ENCODE results near the gene GALNT2. TPM values are rescaled to one million over a fixed set of nuclear protein-coding genes. Genes with fewer than 3 reads are reported as not detected.

The GALNT2 gene
- total and polyA plus RNA-seq, 4 donors: 47.5 to 182 (median 114) TPM

DNA sequence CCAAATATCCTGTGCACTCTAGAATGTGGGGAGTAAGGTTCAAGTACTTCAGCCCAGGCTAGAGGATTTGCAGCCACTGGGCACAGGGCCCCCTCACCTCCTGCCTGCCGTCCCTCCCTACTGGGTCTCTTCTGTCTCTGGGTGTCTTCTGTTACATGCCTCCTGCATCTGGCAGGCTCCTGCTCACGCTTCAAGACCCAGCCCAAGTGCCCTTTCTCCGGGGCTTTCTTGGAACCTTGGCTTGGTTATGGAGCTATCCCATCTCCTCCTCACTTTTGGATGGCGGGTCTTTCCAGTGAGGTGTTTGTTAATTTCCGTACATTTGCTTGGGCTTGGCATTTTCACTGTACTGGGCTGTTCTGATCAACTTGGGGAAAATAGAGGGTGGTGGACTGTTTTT is 129.0 kb downstream of the GALNT2 start (continued):
- no peak for TF ChIP-seq SP1 (IDR thresholded peaks at IDR 0.05)
- no peak for TF ChIP-seq MAX (IDR thresholded peaks at IDR 0.05)

DNA sequence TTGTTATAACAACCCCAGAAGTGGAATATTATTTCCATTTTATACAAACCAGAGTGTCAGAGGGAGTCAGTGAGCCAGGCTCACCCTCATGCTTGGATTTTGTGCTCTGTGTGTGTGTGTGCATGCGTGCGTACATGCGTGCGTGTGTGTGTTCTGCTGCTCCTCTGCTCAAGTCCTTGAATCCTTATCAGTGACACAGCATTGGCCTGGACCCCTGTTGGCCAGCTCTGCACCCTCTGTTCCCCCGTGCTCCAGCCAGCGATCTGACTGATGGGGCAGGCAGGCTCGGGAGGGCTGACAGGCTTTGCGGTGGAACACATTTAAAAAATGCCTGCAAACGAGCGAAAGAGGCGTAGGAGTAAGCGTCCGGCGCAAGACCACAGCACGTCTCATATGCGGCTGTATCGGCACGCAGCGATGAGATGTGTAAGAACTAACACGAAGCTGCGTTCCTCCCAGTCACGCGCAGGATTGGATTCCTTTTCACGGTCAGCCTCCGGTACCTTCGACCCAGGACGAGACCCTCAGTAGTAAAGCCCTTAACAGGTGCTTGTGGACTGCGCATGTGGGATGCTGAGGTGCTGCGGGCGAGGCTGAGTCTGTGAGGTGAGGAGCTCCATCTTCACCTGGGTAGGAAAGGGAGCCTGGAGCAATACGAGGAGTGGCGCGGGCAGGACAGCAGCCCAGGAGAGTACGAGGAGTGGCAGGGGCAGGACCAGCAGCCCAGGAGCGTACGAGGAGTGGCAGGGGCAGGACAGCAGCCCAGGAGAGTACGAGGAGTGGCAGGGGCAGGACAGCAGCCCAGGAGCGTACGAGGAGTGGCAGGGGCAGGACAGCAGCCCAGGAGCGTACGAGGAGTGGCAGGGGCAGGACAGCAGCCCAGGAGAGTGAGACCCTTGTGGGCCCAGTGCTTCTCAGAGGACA is 130.9 kb downstream of the GALNT2 start:
- H3K36me3 ChIP-seq (ENCODE audit: control insufficient read depth in 4 of 4, insufficient read depth in 3 of 4, low read depth in 1 of 4, low read length in 3 of 4): peaks cover 0 to 12% (median 6%) of the 10 kb centered on the region in 4 donors
- WGBS: 93% methylated on average over 41 of the region's 41 CpGs
- TF ChIP-seq TAF1 (conservative IDR thresholded peaks at IDR 0.05) (no peak), CTCF (IDR thresholded peaks at IDR 0.05; ENCODE audit: low read depth, low read length, missing input control) (no peak), JUND (IDR thresholded peaks at IDR 0.05) (no peak), ZBTB33 (IDR thresholded peaks at IDR 0.05) (no peak), NR2F2 (IDR thresholded peaks at IDR 0.05) (no peak), RXRA (IDR thresholded peaks at IDR 0.05) (no peak), SP1 (IDR thresholded peaks at IDR 0.05) (no peak), HNF4A (conservative IDR thresholded peaks at IDR 0.05) (no peak), MAX (IDR thresholded peaks at IDR 0.05) (no peak), EGR1 (IDR thresholded peaks at IDR 0.05; ENCODE audit: low read depth in 2 of 2) (no peak), FOXA2 (IDR thresholded peaks at IDR 0.05) (no peak), FOXA1 (IDR thresholded peaks at IDR 0.05) (no peak), YY1 (IDR thresholded peaks at IDR 0.05) (no peak), RAD21 (IDR thresholded peaks at IDR 0.05) (no peak), GABPA (IDR thresholded peaks at IDR 0.05 in 1 of 2, conservative IDR thresholded peaks at IDR 0.05 in 1 of 2) (no peak), REST (IDR thresholded peaks at IDR 0.05) (no peak), HNF4G (IDR thresholded peaks at IDR 0.05) (no peak)
- TF ChIP-seq, protein P1, sequence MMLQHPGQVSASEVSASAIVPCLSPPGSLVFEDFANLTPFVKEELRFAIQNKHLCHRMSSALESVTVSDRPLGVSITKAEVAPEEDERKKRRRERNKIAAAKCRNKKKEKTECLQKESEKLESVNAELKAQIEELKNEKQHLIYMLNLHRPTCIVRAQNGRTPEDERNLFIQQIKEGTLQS (IDR thresholded peaks at IDR 0.05): no peak
- no peak for DNase-seq (ENCODE audit: low spot score)
- H3K9me3 ChIP-seq (ENCODE audit: control insufficient read depth in 4 of 4, low read length in 3 of 4): no peaks in the 10 kb centered on the region
- no peak overlapping the region for H3K4me3 ChIP-seq (ENCODE audit: low read depth in 1 of 3, low read length in 3 of 3)
- H3K27me3 ChIP-seq (ENCODE audit: control insufficient read depth in 4 of 4, insufficient read depth in 4 of 4, low read length in 3 of 4): no peaks in the 10 kb centered on the region
- H3K27ac ChIP-seq (ENCODE audit: low read depth in 1 of 2, low read length in 2 of 2): no peak overlapping the region
- H3K4me1 ChIP-seq (ENCODE audit: control insufficient read depth in 4 of 4, insufficient read depth in 4 of 4, low read length in 3 of 4): no peaks in the 10 kb centered on the region
- H3K9ac ChIP-seq (ENCODE audit: low read depth in 1 of 2, low read length in 2 of 2): no peak overlapping the region
